GM19023 (cell line): Measurements from ENCODE around the gene GNB1L.
"Not testable (repeated sequence)": the region's sequence is repeated elsewhere in the genome, so short reads cannot be mapped to it uniquely, and the experiment has no call there.

Experiments used
- ATAC-seq: cut with Tn5 transposase; IDR thresholded peaks from one replicate; pipeline ENCODE4 v1.9.1; 2021; ENCODE audit warnings: mild to moderate bottlenecking, moderate library complexity; ENCODE audit not compliant: unreplicated experiment

GNB1L gene

DNA sequence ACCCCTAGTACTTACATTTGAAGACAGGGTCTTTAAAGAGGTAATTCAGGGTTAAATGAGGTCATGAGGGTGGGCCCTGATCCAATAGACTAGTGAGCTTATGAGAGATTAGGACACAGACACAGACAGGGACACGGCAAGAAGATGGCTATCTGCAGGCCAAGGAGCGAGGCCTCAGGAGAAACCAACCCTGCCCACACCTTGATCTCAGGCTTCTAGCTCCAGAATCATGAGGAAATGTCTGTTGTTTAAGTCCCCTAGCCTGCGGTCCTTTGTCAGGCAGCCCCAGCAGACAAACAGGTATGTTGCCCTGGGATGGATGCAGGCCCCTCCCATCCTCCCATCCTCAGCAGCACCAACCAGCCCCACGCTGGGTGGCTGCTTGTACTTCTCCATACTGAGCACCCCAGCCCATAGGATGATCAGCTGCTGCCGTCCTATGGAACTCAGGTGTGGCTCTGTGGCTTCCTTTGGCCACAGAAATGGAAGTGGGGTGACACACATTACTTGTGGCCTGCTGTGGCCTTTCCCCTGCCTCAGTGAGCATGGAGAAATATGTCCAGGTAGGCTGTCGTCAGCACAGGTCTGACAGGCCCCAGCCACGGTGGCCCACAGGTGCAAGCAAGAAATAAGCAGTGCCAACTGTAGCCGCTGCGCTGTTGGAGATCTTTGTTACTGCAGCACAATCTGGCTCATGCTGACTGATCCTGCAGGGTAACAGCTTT lies 7.9 kb downstream of the GNB1L start:
- no peak for ATAC-seq

DNA sequence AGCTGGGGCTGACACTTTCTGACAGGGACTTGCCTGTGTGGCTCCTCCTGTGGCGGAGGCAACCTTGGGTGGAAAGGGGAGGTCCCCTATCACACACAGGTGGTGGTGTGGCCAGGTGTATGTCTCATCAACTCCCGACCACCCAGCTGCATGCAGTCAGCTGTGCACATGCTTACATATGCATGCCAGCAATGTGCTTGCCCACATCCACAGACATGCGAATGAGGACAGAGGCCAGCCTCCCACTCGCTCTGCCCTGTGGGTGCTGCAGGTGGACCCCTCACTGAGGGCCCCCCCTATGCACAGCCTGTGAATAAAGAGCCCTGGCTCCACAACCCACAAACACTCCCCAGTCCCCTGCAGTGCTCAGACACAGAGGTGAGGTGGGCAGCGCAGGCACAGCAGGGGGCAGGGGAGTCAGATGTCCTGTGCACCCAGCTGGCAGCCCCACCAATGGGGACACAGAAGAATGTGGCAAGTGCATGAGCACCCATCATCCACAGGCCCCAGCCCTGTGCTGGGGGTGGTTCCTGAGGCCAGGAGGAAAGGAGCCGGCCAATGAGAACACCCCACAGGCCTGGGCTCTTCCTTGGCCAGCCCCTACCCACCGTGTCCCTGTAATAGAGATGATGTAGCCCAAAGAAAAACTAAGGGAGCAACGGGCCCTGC lies 9.5 kb downstream of the GNB1L start:
- ATAC-seq, result no peak

DNA sequence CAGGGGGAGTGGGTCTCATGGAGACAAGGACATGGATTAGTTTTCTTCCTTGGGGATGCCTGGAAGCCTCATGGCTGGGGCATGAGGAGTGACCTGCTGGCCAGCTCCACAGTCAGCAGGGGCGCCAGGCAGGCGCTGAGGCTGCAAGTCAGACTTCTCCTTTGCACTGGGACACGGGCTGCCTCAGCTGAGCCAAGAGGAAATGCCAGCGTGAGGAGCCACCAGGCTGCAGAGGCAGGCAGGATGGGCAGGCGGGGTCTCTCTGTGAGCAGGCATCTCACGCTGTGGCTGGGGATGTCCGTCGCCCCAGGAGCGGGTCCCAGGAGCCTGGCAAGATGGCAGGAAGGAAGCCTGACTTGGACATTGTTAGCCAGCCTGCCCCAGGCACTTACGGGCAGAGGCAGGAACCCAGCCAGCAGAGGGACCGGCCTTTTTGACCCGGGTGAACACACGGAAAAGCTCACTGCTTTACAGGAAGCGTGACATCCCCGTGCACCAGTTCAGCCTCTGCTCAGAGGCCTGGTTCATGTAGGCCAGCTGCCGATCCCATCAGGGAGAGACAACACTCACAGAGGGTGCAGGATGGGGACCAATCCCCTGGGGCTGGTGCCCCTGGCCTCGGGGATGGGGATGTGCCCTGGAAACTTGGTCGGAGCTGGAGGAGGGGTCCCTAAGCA lies 10.2 kb downstream of the GNB1L start:
- no peak for ATAC-seq

DNA sequence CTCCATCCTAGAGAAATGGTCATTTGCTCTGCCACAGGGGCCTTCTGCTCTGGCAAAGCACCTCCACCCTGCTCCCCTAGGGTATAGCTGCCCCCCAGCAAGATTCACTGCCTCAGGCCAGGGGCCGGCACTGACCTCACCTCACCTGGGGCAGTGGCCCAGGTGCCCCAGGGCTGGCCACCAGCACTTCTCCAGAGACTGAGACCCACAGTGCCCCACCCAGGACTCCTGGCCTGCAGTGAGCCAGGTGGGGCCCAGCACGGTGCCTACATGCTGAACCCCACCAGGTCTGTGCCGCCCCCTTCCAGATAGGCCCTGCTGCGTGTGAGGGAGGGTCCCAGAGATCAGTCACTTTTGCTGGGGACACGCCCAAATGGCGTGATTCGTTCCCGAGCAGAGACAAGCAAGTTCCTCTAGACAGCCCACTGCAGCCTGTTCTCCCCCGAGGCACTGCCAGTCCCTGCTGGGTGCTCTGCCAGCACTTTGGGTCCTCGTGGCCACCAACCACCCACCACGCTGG lies 10.8 kb downstream of the GNB1L start:
- no peak for ATAC-seq

GRCh38 chr22:19843107-19843856 lies 11.4 kb downstream of the GNB1L start:
- no peak for ATAC-seq

DNA sequence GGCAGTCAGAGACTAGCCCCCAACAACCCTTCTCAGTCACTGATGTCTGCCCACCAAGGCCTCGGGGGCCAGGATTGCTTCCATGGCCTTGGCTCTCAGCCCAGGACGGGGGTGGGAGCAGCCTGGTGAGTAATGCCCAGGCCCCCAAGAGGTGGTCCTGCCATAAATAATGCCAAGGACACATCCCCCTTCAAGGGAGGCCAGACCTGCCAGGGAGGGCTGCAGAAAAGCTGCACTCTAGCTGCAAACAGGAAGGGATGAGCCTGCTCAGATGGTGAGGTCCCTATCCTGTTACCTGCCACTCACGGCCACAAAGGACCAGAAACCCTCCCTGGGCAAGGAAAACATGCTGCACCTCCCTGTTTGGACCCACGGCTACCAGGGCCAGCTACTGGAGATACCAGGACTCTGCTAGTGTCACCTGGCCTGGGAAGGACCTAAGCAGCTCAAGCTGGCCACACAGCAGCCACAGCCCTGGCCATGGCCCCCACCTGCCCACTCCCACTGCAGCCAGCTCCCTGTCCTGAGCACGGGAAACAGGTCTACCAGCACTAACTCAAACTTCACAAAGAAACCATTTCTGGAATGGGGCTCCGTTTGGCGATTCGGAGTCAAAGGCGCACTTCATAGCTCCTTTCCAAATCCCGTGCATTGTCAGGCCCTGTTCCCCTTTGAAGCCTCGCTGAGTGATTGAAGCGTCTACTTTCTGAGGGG lies 12.1 kb downstream of the GNB1L start:
- no peak for ATAC-seq

- no peak for ATAC-seq
Observed at GRCh38 chr22:19841641-19842392, 12.9 kb downstream of the GNB1L start.

DNA sequence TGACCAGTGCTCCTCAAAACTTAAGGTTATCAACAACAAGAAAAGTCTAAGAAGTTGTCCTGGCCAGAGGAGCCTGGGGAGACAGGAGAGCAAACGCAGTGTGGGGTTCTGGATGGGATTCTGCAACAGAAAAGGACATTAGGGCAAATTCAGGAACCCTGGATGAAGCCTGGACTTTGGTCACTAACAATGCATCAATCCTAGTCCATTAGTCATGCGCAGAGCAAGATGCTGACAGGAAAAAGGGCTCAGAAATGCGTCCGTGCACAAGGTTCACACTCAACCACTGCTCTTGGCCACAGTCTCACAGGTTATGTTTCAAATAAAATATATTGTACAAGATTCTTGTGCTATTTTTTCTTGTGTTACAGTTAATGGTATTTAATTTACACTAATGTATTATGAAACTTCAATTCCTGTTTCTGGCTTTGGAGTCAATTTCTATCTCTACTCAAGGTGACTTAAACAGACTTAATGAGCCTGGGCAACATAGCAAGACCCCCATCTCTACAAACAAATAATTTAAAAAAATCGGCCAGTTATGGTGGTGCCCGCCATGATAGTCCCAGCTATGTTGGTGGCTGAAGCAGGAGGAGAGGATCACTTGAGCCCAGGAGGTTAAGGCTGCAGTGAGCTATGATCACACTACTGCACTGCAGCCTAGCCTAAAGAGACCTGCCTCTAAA lies 13.6 kb downstream of the GNB1L start:
- ATAC-seq, result no peak

DNA sequence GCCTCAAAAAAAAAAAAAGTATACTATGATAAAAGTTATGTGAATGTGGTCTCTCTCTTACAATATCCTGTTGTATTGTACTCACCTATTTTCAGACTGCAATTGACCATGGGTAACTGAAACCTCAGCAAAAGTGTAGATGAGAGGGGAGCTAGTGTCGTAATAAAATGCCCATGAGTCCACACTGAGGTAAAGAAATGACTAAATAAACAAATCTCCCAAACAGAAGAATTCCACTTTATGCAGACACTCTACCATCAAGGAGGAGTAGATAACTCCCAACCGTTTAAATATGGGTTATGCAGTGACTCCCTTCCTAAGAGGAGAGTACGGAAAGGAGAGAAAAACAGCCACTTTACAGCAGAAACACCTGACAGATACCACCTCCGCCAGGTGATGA lies 14.6 kb downstream of the GNB1L start:
- ATAC-seq, result no peak

- ATAC-seq, result no peak
Observed at GRCh38 chr22:19837915-19838314, 16.8 kb downstream of the GNB1L start.

GRCh38 chr22:19836512-19836911 lies 18.2 kb downstream of the GNB1L start:
- ATAC-seq, result no peak

GRCh38 chr22:19834599-19834998 lies 20.1 kb downstream of the GNB1L start:
- ATAC-seq, result no peak

DNA sequence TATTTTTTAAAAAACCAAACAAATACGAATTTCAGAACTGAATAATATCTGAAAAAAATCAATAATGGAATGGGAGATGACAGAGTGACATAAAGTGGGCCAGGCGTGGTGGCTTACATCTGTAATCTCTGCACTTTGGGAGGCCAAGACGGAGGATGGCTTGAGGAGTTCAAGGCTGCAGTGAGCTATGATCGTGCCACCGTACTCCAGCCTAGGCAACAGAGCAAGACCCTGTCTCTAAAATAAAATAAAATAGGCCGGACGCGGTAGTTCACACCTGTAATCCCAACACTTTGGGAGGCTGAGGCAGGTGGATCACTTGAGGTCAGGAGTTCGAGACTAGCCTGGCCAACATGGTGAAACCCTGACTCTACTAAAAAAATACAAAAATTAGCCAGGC lies 21.3 kb downstream of the GNB1L start:
- ATAC-seq, result not testable (repeated sequence)

DNA sequence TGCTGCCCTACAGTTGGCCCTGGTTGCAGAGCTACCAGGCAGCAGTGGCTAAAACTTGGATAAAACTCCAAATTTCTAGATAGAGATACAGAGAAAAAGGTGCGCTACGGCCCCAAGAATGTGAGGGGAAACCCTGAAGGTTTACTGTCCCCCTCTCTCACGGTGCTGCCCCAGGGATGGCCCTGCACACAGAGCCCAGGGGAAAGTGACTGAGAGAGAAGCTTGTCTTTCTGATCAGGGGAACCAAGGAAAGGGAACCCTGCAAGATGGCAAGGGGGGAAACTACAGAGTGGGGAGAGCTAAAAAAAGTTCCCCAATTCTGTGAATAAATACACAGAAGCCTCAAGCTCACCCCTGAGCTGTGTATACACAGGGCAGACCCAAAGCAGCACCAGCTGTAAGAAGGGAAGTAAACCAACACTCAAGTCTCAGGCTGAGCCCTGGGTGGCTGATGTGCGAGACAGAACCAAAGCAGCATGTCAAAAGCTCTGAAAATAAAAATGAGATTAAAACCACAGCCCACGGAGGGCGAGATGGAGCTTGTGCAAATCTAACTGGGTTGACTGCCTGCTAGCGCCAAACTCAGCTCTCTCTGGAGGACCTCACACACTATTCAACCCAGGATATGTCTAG lies 22.1 kb downstream of the GNB1L start:
- ATAC-seq, result no peak

DNA sequence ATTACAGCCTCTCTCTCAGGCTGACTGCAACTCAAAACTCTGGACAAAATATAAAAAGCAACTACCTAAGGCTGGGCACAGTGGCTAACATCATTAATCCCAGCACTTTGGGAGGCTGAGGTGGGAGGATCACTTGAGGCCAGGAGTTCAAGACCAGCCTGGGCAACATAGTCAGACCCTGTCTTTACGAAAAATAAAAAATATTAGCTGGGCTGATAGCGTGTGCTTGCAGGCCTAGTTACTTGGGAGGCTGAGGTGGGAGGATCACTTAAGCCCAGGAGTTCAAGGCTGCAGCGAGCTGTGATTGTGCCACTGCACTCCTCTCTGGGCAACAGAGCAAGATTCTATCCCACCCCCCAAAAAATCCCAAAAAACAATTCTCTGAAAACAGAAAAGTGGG lies 22.7 kb downstream of the GNB1L start:
- not testable (repeated sequence) for ATAC-seq

DNA sequence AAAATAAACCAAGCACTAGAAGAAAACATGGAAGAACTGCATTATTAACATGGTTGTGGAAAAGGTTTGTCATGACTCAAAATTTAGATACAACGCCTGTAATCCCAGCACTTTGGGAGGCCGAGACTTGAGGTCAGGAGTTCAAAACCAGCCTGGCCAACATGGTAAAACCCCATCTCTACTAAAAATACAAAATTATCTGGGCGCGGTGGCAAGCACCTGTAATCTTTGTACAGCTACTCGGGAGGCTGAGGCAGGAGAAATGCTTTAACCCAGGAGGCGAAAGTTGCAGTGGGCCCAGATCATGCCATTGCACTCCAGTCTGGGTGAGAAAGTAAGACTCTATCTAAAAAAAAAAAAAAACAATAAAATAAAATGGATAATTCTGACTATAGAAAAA lies 23.7 kb downstream of the GNB1L start:
- no peak for ATAC-seq

DNA sequence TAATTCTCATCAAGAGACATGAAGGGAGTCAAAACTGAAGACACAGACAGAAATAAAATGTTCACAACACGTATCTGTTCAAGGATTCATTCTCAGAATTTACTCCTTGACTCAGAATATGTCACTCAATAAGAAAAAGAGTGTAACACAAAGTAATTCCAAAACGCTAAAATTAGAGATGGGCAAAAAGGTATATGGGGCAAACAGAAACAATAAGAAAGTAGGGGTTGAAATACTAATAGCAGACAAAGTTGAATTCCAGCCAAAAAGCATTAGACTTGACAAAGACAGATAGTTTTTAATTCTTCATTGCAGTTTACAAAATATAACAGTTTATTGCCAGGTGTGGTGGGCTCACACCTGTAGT lies 26.7 kb downstream of the GNB1L start:
- no peak for ATAC-seq

DNA sequence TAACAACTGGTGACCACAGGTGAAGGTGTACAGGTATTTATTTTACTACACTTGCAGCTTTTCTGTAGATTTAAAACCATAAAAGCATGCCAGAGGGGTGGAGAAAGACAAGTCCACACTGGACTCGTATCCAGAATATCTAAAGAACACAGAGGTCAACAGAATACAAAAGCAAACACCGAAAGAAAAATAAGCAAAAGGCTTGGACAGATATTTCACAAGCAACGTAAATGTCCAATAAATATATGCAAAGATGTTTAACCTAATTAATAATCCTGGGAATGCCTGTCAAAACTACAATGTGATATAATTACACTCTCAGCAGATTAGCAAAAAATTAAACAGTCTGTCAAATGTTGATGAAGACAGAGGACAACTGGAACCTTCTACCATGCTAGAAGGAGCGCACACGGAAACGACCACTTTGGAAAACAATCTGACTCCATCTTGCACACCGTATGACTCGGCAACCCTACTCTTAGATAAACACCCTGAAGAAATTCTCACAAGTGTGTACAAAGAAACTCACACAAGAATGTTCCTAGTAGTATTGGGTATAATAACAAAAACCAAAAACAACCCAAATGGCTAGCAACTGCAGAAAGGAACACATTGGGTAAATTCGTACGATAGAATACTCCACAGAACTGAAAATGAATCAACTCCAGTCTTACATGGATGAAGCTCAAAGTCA lies 27.2 kb downstream of the GNB1L start:
- no peak for ATAC-seq
